Muscle of leg (tissue), 11 donors: Measurements from ENCODE around the gene SLC4A11. TPM values are rescaled to one million over a fixed set of nuclear protein-coding genes. Genes with fewer than 3 reads are reported as not detected.

Experiments
- DNase-seq: peaks from one replicate; pipeline ENCODE4 v3.0.0; 2013
- H3K27ac ChIP-seq: one replicate; pipeline ENCODE4 v1.5.1; 2013; ENCODE audit warnings: mild to moderate bottlenecking, low read length, control low read depth
- H3K27me3 ChIP-seq: one replicate; pipeline ENCODE4 v1.6.1; 2013; ENCODE audit warnings: low read length; ENCODE audit not compliant: control insufficient read depth, insufficient read depth
- H3K36me3 ChIP-seq: one replicate; pipeline ENCODE4 v1.6.1; 2013; ENCODE audit warnings: low read length; ENCODE audit not compliant: control insufficient read depth, insufficient read depth
- H3K4me1 ChIP-seq: one replicate; pipeline ENCODE4 v1.6.1; 2013; ENCODE audit warnings: low read length; ENCODE audit not compliant: control insufficient read depth, insufficient read depth
- H3K4me3 ChIP-seq: one replicate; pipeline ENCODE4 v1.5.1; 2013; ENCODE audit warnings: low read length, control low read depth
- H3K9me3 ChIP-seq: replicated peaks from 2 replicates; pipeline ENCODE4 v1.6.1; 2013; ENCODE audit warnings: low read depth, low read length; ENCODE audit not compliant: control insufficient read depth
- WGBS: methylation state at CpG from one replicate; pipeline ENCODE4 v1.1.5; 2013; ENCODE audit warnings: missing lambda C conversion rate; ENCODE audit not compliant: insufficient coverage; 5-methylcytosine and 5-hydroxymethylcytosine counted together
- polyA plus RNA-seq, 8 donors: library from polyadenylated mRNA; unstranded; fragments of 120-200 nt; gene quantifications; one replicate each; pipeline versions ENCODE4 v1.2.1 to v1.2.3, GENCODE V29; 2013; ENCODE audit warnings: inconsistent platforms in 1 of 8, low replicate concordance in 1 of 8; ENCODE audit not compliant: insufficient read length in 8 of 8, insufficient read depth in 1 of 8
- total RNA-seq: library from RNA; stranded (reverse); fragments of 120-200 nt; gene quantifications from one replicate; pipeline ENCODE4 v1.2.4, GENCODE V29; 2013

SLC4A11 gene
- total and polyA plus RNA-seq, 9 donors: 0.35 to 1.7 (median 0.65) TPM

DNA sequence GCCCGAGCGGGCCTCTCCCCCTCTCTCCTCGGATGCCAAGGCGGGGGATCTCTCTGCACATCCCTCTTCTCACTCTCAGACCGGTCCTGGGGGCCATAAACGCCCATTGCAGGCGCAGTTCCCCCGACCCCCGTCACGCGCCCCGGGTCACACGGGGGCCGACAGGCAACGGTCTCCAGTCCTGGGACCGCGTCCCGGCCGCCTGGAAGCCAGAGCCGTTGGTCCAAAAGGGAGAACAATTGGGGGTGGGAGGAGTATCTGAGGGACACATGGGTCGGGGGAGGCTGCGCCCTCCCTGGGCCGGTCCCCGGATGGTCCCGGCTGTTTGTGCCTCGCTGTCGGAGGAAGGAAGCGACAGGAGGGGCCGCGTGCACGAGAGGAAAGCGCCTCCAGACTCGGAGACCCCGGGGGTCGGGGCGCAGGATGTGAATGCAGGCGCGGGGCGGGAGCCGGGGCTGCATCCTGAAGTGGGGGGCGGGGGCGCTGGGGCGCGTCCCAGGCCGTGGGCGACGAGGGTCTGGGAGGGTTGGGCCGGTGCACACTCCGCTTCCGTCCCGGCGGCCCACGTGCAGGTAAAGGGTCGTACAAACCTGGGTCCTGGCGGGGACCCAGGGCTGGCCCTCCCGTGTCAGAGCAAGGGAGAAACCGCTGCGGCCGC is 903 bp downstream of the SLC4A11 start:
- Histone ChIP-seq H3K4me3 (peak overlapping the region; percentile 46), H3K27me3 (peaks cover 75% of the 10 kb centered on the region), H3K4me1 (peaks cover 23% of the 10 kb centered on the region), H3K27ac (no peak overlapping the region), H3K9me3 (no peaks in the 10 kb centered on the region), H3K36me3 (no peaks in the 10 kb centered on the region)
- WGBS: under 1% methylated on average over 50 of the region's 59 CpGs
- no peak for DNase-seq

DNA sequence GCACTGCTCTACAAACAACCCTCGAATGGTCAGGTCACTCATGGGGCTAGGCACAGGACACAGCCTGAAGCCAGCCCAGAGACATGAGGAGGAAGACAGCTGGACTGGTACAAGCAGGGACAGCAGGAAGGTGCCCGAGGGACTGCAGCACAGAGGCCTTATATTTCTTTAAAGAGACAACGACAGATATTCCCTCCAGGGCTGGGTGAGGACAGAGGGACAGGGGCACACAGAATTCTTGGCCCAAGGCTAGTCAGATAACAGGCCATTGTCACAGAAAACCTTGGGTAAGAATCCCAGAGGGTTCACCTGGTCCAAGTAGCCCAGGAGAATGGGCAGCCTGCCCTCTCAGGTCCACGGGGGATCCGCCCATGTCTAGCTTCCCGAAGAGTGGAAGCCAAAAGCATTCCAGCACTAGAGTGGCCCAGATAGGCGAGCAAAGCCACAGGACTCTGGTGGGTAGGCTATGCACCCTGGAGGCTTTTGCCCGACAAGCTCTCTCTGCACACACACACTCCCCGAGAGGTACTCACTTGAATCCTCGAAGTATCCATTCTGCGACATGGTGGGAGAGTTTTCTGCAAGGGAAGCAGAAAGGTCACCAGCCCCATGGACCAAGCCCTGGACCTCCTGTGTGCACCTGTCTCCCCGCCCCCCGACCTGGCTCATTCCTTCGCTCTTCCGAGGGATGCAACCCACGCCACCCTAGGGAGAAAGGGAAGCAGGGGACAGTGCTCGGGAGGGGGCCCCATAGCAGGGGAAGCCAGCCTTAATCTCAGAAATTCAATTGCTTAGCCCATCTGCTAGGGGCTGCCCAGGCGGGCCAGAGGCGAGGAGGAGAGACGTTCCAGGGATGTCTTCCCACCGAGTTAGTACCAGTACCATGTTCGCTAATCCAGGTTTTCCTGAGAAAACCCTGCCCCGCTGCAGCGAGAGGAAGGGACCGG is 1.7 kb downstream of the SLC4A11 start:
- 40% methylated on average over 20 of the region's 25 CpGs for WGBS
- Histone ChIP-seq H3K4me1 (peaks cover 23% of the 10 kb centered on the region), H3K27ac (no peak overlapping the region), H3K27me3 (peaks cover 69% of the 10 kb centered on the region), H3K9me3 (no peaks in the 10 kb centered on the region), H3K36me3 (no peaks in the 10 kb centered on the region), H3K4me3 (no peak overlapping the region)
- no peak for DNase-seq

DNA sequence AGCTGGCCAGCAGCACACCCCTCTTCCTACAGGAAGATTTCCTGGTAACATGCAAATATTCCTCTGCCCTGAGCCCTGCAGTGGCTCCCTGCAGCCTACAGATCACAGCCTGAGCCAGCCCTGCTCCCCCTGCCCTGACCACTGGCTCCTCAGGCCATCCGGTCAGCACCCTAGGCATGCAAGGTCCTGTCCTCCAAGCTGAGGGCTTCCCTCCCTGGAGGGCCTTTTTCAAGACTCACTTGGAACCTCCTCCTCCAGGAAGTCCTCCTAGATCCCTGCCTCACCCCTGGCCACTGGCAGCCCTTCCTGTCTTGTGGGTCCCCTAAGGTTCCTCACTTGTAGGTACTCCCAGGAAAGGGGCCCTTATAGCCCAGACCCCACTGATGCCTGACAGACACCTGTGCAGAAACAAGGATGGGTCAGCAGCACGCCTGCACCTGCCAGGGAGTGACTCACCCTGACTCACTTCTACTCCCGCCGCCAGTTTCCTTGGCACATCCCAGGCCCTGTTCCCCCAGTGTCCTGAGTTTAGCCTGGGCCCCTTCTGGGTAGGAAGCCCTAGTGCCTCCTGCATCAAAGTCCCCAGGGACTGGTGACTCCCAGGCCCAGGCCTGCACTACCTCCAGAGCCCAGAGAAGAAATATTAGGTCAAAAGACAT is 3.2 kb downstream of the SLC4A11 start:
- Histone ChIP-seq H3K4me1 (peaks cover 23% of the 10 kb centered on the region), H3K27me3 (peaks cover 54% of the 10 kb centered on the region), H3K27ac (no peak overlapping the region), H3K9me3 (no peaks in the 10 kb centered on the region), H3K4me3 (no peak overlapping the region), H3K36me3 (no peaks in the 10 kb centered on the region)
- no peak for DNase-seq
- whole genome bisulfite sequencing: 83% methylated on average over 2 of the region's 4 CpGs

DNA sequence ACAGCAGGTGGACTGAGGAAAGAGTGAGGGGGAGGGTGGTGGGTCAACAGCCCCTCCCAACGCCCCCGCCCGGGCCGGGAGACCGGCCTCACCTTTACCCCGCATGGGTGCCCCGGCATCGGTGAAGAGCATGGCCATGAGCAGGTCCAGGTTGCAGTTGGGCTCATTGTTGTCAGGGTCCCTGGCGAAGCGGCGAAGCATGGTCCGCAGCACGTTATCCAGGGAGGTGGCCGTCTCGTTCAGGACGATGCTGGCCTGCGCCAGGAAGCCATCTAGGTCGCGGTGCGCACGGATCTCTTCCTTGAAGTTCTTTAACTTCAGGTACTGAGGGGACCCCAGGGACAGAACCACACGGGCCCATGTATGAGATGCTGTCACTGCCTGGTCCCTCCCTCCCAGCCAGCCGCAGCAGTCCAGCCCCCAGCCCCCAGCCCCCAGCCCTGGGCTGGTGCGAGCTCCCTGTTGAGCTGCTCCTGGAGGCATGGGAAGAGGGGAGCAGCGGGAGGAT is 4.9 kb downstream of the SLC4A11 start:
- H3K4me1 ChIP-seq: peaks cover 11% of the 10 kb centered on the region
- H3K27me3 ChIP-seq: peaks cover 37% of the 10 kb centered on the region
- no peaks in the 10 kb centered on the region for H3K9me3 ChIP-seq
- 90% methylated on average over 22 of the region's 25 CpGs for whole genome bisulfite sequencing
- H3K36me3 ChIP-seq: no peaks in the 10 kb centered on the region
- no peak overlapping the region for H3K27ac ChIP-seq
- no peak overlapping the region for H3K4me3 ChIP-seq
- no peak for DNase-seq

DNA sequence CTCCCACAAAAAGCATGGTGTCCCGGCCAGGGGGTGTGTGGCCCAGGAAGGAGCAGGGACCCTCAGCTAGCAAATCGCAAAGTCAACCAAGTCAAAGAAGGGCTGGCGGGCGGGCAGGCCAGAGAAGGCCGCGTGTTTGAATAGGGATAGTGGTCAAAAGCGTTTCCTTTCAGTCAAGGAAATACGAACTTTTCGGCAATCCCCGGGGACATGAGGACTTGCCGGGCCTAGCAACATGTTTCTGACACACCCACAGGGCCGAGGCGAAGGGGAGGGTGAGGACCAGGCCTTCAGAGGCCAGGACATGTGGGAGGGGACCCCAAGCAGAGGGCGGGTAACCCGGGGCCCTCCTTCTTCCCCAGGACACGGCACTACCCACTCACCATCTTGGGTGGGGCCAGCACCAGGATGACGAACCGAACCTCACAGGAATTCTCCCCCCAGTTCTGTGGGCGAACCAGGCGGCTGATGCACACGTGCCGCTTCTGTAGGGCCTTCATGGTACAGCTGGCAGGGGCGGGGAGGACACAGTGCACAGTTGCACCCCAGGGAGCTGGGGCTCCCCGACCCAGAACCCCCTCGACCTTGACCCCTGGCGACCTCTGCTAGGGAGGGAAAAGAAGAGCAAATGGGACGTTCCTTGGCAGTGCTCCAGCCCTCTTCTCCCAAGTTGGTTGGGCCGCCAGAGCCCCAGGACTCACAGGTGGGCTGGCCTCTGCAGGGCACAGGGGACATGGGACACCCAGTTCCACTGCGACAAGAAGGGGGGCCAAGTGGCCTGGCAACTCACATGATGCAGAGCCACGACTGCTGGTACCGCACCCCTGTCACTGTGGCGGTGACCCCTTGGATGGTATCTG is 5.6 kb downstream of the SLC4A11 start:
- Histone ChIP-seq H3K4me3 (no peak overlapping the region), H3K27ac (no peak overlapping the region), H3K36me3 (no peaks in the 10 kb centered on the region), H3K27me3 (peaks cover 32% of the 10 kb centered on the region), H3K9me3 (no peaks in the 10 kb centered on the region), H3K4me1 (peaks cover 8% of the 10 kb centered on the region)
- 79% methylated on average over 28 of the region's 32 CpGs for WGBS
- no peak for DNase-seq

DNA sequence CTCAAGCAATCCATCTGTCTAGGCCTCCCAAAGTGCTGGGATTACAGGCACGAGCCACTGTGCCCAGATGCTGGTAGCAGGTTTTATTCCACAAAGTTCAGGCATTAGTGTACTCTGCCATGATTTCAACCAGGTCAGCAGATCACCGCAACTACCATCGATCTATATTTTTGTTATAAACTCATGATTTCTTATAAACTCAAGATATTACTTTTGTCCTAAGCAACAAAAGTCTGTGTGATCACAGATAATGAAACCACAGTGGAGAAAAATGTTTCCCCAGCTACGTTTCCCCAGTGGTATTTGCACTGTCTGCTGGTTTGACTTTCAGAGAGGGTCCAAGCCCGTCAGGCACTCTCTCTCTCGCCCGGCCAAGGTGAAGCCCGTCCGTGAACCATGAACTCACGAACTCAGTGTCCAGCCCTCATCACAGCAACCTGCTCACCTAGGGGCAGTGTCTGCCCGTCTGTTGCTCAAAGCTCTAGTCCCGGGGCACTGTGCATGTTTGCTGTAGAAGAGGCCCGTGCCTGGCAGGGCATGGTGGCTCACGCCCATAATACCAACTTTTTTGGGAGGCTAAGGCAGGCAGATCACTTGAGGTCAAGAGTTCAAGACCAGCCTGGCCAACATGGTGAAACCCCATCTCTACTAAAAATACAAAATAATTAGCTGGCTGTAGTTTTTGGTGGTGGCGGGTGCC is 7.0 kb downstream of the SLC4A11 start:
- Histone ChIP-seq H3K4me3 (no peak overlapping the region), H3K36me3 (peaks cover 5% of the 10 kb centered on the region), H3K4me1 (no peaks in the 10 kb centered on the region), H3K9me3 (no peaks in the 10 kb centered on the region), H3K27me3 (peaks cover 19% of the 10 kb centered on the region), H3K27ac (no peak overlapping the region)
- no peak for DNase-seq
- WGBS: 79% methylated on average over 12 of the region's 15 CpGs

DNA sequence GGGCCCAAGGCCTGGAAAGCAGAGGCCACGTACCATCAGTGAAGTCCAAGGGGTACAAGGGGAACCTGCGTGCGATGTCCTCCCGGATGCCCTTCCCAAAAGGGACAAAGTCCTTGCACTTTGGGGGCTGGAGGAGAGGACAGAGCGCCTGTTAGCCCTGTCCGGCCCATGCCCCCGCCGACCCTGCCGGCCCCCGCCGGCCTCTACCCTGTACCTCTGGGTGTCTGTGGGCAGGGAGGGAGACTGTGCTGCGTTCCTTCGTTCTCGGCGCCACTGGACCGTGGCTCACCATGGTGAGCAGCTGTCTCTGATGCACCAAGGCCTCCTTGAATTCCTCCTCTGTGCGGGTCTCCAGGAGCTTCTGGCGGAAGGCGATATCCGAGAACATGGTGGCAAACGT is 7.9 kb downstream of the SLC4A11 start:
- Histone ChIP-seq H3K27me3 (peaks cover 11% of the 10 kb centered on the region), H3K4me3 (no peak overlapping the region), H3K27ac (no peak overlapping the region), H3K4me1 (no peaks in the 10 kb centered on the region), H3K36me3 (peaks cover 6% of the 10 kb centered on the region), H3K9me3 (no peaks in the 10 kb centered on the region)
- no peak for DNase-seq
- 91% methylated on average over 18 of the region's 21 CpGs for WGBS

DNA sequence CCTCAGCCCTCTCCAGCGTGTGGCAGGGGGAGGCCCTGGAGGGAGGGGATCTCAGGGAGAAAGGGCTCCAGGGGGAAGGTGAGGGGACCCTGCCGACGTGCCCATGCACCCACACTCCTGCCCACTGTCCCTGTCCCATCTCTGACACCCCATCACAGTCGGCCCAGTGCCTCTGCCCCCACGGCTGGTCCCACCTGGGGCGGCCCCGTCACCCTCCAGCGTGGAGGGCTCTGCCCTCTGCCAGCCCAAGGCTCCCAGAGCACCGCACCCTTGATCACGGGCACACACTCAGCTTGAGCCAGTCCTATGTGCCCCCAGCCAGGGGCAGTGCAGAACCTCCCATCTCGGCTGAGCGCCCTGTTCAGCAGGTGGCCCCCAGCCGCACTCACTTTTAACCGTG is 9.2 kb downstream of the SLC4A11 start:
- Histone ChIP-seq H3K4me3 (no peak overlapping the region), H3K36me3 (peaks cover 9% of the 10 kb centered on the region)

DNA sequence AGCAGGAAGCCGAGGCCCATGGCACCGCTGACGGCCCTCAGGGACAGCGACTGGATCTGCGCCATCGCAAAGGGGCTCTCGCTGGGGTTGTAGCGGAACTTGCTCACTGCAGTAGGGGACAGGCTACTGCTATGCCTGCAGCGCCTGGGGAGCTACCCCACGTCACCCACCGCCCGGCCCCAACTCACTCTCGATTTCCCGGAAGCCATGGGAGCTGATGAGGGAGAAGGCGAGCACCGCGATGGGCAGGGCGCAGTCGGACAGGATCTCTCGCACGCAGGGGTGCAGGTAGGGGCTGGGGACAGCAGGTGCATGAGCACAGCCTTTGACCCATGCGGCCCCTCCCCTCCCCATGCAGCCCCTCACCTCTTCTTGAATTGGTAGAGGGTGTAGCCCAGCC is 9.8 kb downstream of the SLC4A11 start:
- Histone ChIP-seq H3K4me1 (no peaks in the 10 kb centered on the region), H3K4me3 (no peak overlapping the region), H3K27ac (no peak overlapping the region), H3K36me3 (peaks cover 15% of the 10 kb centered on the region), H3K27me3 (no peaks in the 10 kb centered on the region), H3K9me3 (no peaks in the 10 kb centered on the region)
- WGBS: 89% methylated on average over 17 of the region's 22 CpGs
- no peak for DNase-seq

More for the DNA sequence above, 9.2 kb downstream of the SLC4A11 start:
- no peaks in the 10 kb centered on the region for H3K9me3 ChIP-seq
- H3K4me1 ChIP-seq: no peaks in the 10 kb centered on the region
- no peak for DNase-seq
- 91% methylated on average over 11 of the region's 14 CpGs for WGBS
- no peaks in the 10 kb centered on the region for H3K27me3 ChIP-seq
- no peak overlapping the region for H3K27ac ChIP-seq
